ENCODE measurements around the gene OVCH2. TPM values are rescaled to one million over a fixed set of nuclear protein-coding genes. Genes with fewer than 3 reads are reported as not detected.
A peak's percentile ranks its signal among the peaks of the same experiment; 100 is the strongest.
"Not testable (repeated sequence)": the region's sequence is repeated elsewhere in the genome, so short reads cannot be mapped to it uniquely, and the experiment has no call there.

OVCH2 gene, protein sequence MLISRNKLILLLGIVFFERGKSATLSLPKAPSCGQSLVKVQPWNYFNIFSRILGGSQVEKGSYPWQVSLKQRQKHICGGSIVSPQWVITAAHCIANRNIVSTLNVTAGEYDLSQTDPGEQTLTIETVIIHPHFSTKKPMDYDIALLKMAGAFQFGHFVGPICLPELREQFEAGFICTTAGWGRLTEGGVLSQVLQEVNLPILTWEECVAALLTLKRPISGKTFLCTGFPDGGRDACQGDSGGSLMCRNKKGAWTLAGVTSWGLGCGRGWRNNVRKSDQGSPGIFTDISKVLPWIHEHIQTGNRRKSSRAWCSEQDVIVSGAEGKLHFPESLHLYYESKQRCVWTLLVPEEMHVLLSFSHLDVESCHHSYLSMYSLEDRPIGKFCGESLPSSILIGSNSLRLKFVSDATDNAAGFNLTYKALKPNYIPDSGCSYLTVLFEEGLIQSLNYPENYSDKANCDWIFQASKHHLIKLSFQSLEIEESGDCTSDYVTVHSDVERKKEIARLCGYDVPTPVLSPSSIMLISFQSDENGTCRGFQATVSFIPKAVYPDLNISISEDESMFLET
- not detected for total RNA-seq

DNA sequence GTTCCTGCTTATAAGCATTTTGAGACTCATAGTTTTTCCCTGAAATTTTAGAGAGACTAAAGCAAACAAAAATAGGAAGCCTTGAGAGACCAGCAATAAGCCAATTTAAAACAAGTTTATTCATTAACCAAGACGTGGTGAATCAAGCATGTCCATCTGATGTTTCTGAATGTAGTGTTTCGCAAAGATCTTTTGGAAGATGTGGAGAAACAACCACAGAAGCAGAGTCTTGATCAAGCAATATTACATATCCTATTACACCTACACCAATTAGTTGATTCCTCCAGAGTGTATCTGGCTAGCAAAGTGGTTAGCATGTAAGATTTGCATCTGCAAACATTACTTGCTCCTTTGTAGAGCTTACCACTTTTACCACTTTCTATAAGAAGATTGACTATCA is at the start of gene OVCH2:
TSS of gene OVCH2 (minus strand) at position 101 of the 400 bp plus-strand sequence. CDS start at position 18, 83 bp downstream.
- H3K4me3 Mint-ChIP-seq = no peak within 1 kb of the TSS
- POLR2A ChIA-PET = no interaction called here
- peaks cover 21% of the 10 kb centered on the region for H3K27me3 Mint-ChIP-seq
- H3K4me1 Mint-ChIP-seq (ENCODE audit: low read depth) = no peaks in the 10 kb centered on the region
- CTCF ChIA-PET = no interaction called here
- H3K27ac Mint-ChIP-seq = no peak within 1 kb of the TSS
- no peaks in the 10 kb centered on the region for H3K36me3 Mint-ChIP-seq
- no peak for DNase-seq
- intact Hi-C loops (cut with micrococcal nuclease) = no loop called here
- no peaks in the 10 kb centered on the region for H3K9me3 Mint-ChIP-seq

DNA sequence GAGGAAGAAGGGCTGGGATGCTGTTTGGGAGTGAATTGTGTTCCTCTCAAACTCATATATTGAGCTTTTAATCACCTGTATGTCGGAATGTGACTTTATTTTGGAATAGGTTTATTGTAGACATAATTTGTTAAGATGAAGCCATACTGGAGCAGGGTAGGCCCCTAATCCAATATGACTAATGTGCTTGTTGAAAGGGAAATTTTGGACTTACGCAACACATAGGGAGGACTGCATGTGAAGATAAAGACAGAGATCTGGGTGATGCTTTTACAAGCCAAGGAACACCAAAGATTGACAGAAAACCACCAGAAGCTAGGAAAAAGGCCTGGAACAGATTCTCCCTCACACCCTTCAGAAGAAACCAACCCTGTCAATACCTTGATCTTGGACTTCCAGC is 43.2 kb upstream of the OVCH2 start:
- intact Hi-C loops (cut with micrococcal nuclease) = no loop called here
- peaks cover 4% of the 10 kb centered on the region for H3K27me3 Mint-ChIP-seq
- no peak for DNase-seq
- no peaks in the 10 kb centered on the region for H3K36me3 Mint-ChIP-seq
- no peak overlapping the region for H3K27ac Mint-ChIP-seq
- peaks cover 3% of the 10 kb centered on the region for H3K4me1 Mint-ChIP-seq (ENCODE audit: low read depth)
- no peak overlapping the region for H3K4me3 Mint-ChIP-seq
- H3K9me3 Mint-ChIP-seq = no peaks in the 10 kb centered on the region
- POLR2A ChIA-PET = no interaction called here
- CTCF ChIA-PET = interaction anchor here (0.7 kb wide), 1 partner anchor 16 kb away, joined by 3 read pairs; no protein-coding TSS in a partner anchor

DNA sequence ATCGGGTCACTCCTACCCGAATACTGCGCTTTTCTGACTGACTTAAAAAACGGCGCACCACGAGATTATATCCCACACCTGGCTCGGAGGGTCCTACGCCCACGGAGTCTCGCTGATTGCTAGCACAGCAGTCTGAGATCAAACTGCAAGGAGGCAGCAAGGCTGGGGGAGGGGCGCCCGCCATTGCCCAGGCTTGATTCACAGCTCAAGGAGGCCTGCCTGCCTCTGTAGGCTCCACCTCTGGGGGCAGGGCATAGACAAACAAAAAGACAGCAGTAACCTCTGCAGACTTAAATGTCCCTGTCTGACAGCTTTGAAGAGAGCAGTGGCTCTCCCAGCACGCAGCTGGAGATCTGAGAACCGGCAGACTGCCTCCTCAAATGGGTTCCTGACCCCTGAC is 28.5 kb upstream of the OVCH2 start:
- H3K27ac Mint-ChIP-seq; CTCF ChIA-PET; H3K9me3 Mint-ChIP-seq; DNase-seq; H3K36me3 Mint-ChIP-seq; H3K4me1 Mint-ChIP-seq (ENCODE audit: low read depth); intact Hi-C loops (cut with micrococcal nuclease); POLR2A ChIA-PET; H3K4me3 Mint-ChIP-seq: not testable (repeated sequence)
- H3K27me3 Mint-ChIP-seq = peaks cover 10% of the 10 kb centered on the region

DNA sequence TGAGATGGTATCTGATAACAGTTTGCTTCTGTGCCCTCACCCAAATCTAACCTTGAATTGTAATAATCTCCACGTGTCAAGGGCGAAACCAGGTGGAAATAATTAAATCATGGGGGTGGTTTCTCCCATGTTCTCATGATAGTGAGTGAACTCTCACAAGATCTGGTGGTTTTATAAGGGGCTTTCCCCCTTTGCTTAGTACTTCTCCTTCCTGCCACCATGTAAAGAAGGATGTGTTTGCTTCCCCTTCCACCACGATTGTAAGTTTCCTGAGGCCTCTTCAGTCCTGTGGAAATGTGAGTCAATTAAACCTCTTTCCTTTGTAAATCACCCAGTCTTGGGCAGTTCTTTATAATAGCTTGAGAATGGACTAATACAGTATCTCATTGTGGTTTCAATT is 8.5 kb upstream of the OVCH2 start:
- intact Hi-C loops (cut with micrococcal nuclease) = no loop called here
- DNase-seq = no peak
- H3K27me3 Mint-ChIP-seq = peaks cover 25% of the 10 kb centered on the region
- no peak overlapping the region for H3K27ac Mint-ChIP-seq
- POLR2A ChIA-PET = no interaction called here
- H3K36me3 Mint-ChIP-seq = no peaks in the 10 kb centered on the region
- CTCF ChIA-PET = no interaction called here
- H3K9me3 Mint-ChIP-seq = no peaks in the 10 kb centered on the region
- no peak overlapping the region for H3K4me3 Mint-ChIP-seq
- no peaks in the 10 kb centered on the region for H3K4me1 Mint-ChIP-seq (ENCODE audit: low read depth)

DNA sequence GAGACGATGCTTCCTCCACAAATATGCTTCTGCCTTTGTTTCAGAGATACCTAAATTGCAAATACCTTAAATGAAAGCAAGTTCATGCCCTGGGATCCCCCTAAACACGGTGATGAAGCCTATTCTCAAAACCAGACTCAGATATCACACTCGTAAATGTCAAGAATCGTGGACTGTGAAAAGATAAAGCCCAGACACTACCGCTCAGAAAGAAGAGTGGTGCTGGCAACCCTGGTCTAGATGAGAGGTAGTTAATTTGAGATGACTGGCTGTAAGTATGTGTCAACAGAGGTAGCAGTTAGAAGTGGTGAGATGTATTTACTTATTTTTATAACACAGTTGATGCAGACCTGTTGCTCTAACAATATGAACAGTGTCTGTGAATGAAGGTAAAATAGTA is 2.5 kb downstream of the OVCH2 start:
- CTCF ChIA-PET = no interaction called here
- Mint-ChIP-seq H3K36me3 (no peaks in the 10 kb centered on the region), H3K27ac (no peak overlapping the region), H3K4me3 (no peak overlapping the region), H3K9me3 (no peaks in the 10 kb centered on the region), H3K4me1 (ENCODE audit: low read depth) (no peaks in the 10 kb centered on the region), H3K27me3 (peaks cover 10% of the 10 kb centered on the region)
- DNase-seq = no peak
- POLR2A ChIA-PET = no interaction called here
- intact Hi-C loops (cut with micrococcal nuclease) = no loop called here

DNA sequence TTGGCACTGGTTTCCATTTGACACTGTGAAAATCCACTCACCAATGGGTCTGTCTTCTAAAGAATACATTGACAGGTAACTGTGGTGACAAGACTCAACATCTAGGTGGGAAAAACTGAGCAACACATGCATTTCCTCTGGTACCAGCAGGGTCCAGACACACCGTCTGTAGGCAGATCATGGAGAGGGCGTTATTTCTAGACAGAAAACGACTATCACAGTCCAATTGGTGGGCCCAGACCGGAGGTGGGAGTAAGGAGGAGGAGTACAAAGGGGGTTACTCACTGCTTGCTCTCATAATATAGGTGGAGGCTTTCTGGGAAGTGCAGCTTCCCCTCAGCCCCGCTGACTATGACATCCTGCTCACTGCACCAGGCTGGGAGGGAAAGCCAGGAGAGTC is 9.9 kb downstream of the OVCH2 start:
- Mint-ChIP-seq H3K9me3 (no peaks in the 10 kb centered on the region), H3K27me3 (peaks cover 25% of the 10 kb centered on the region), H3K36me3 (no peaks in the 10 kb centered on the region), H3K4me1 (ENCODE audit: low read depth) (peaks cover 5% of the 10 kb centered on the region), H3K4me3 (no peak overlapping the region), H3K27ac (no peak overlapping the region)
- ChIA-PET POLR2A (no interaction called here), CTCF (interaction anchor here (1.5 to 2.4 kb wide), 2 partner anchors 125 to 184 kb away, joined by 5 to 23 read pairs; partner anchors contain the start of gene PPFIBP2)
- peak; percentile 21 for DNase-seq
- intact Hi-C loops (cut with micrococcal nuclease) = loop anchor here (10.0 kb wide), 1 partner anchor 962 kb away; no protein-coding TSS in a partner anchor

DNA sequence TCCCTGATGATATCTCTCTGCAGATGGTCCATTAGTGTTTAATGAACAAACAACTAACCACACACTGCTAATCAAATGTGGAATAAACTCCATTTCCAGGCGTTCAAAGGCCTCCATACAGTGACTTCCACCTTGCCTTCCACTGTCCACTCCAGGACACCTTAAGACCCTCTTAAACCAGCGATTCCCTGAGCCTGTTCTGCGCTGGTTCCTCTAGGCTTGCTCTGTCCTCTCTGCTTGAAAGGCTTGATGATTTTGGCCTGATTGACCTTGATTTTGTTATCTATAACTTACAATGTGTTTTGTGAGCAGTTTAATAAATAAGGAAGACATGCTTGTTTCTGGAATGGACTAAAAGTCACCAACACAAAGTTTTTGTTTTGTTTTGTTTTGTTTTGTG is 12.0 kb downstream of the OVCH2 start:
- H3K9me3 Mint-ChIP-seq = no peaks in the 10 kb centered on the region
- intact Hi-C loops (cut with micrococcal nuclease) = loop anchor here (2.0 to 10.0 kb wide), 6 partner anchors 29 to 959 kb away; partner anchors contain the start of gene PPFIBP2
- ChIA-PET CTCF (interaction anchor here (0.6 to 2.4 kb wide), 10 partner anchors 9 to 596 kb away, joined by 3 to 23 read pairs (median 4); partner anchors contain the start of gene PPFIBP2), POLR2A (no interaction called here)
- no peak overlapping the region for H3K4me3 Mint-ChIP-seq
- H3K36me3 Mint-ChIP-seq = no peaks in the 10 kb centered on the region
- H3K27me3 Mint-ChIP-seq = peaks cover 37% of the 10 kb centered on the region
- peaks cover 8% of the 10 kb centered on the region for H3K4me1 Mint-ChIP-seq (ENCODE audit: low read depth)
- no peak overlapping the region for H3K27ac Mint-ChIP-seq
- no peak for DNase-seq

DNA sequence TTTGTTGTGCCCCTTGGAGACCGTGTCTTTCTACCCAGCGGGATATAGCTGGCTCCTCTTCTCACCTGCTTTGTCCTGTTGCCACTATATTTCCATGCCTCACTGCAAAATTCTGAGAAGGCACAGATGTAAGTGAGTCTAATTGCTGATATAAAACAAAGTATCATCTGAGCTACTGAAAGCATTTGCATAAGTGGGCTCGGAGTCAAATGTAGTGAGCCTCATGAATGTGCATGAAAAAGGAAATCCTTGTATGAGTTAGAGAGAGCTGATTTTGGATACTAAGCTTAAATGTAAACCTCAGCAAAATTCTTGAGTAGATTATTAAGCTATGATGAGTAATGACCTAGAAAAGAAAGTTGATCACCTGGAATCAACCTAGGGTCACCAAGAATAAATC is 13.9 kb downstream of the OVCH2 start:
- POLR2A ChIA-PET = no interaction called here

DNA sequence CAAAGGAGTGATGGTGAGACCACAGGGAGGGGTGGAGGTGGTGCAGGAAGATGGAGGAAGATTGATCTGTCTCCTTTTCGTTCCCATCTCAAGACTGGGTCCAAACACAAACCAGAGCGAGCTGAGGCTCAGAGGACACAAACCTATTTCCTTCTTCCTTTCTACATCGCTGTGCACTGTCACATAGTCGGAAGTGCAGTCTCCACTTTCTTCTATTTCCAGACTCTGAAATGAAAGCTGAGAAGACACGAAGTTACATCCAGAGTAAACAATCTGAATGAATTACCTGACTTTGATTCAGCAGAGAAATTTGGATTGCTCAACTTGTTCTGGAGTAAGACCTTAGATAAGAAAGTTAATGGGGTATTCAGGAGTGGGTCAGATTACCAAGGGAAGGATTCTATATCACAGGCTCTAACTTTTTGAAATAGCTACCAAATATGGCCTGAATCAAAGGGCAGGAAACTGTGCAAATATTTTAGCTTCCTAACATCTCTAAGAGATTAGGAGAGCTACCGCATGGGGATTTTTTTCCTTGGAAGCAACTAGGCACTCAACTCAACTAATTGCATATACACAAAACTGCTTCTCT is 14.4 kb downstream of the OVCH2 start:
- ChIA-PET CTCF (interaction anchor here (1.0 to 2.3 kb wide), 6 partner anchors 10 to 262 kb away, joined by 3 to 13 read pairs (median 4); no protein-coding TSS in a partner anchor), POLR2A (no interaction called here)
- intact Hi-C loops (cut with micrococcal nuclease) = loop anchor here (5.0 to 10.0 kb wide), 2 partner anchors 340 to 957 kb away; no protein-coding TSS in a partner anchor
- Mint-ChIP-seq H3K4me1 (ENCODE audit: low read depth) (peaks cover 8% of the 10 kb centered on the region), H3K36me3 (no peaks in the 10 kb centered on the region), H3K9me3 (no peaks in the 10 kb centered on the region), H3K4me3 (no peak overlapping the region), H3K27ac (no peak overlapping the region), H3K27me3 (peaks cover 41% of the 10 kb centered on the region)
- no peak for DNase-seq

More for the DNA sequence above, 13.9 kb downstream of the OVCH2 start:
- Mint-ChIP-seq H3K27me3 (peaks cover 41% of the 10 kb centered on the region), H3K27ac (no peak overlapping the region), H3K4me1 (ENCODE audit: low read depth) (peaks cover 8% of the 10 kb centered on the region), H3K4me3 (no peak overlapping the region), H3K36me3 (no peaks in the 10 kb centered on the region), H3K9me3 (no peaks in the 10 kb centered on the region)
- CTCF ChIA-PET = interaction anchor here (1.3 to 2.3 kb wide), 3 partner anchors 22 to 180 kb away, joined by 3 to 13 read pairs (median 6); no protein-coding TSS in a partner anchor
- intact Hi-C loops (cut with micrococcal nuclease) = loop anchor here (5.0 to 10.0 kb wide), 2 partner anchors 340 to 958 kb away; no protein-coding TSS in a partner anchor
- no peak for DNase-seq

DNA sequence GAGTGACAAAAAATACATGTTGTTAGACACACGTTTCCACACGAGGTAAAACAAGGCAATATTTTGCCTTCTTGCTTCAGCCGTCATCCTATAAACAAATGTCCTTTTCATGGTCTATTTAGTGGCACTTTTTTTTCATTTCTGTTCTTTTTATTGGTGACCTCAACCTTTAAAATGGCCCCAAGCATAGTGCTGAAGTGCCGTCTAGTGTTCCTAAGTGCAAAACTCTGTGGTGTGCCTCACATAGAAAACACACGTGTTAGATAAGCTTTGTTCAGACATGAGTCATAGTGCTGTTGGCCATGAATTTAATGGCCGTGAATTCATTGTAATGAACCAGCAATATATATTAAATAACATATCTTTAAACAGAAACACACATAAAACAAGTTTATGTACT is 15.6 kb downstream of the OVCH2 start:
- no peak for DNase-seq
- POLR2A ChIA-PET = no interaction called here
- Mint-ChIP-seq H3K4me1 (ENCODE audit: low read depth) (peaks cover 8% of the 10 kb centered on the region), H3K27ac (no peak overlapping the region), H3K4me3 (no peak overlapping the region), H3K36me3 (no peaks in the 10 kb centered on the region), H3K27me3 (peaks cover 44% of the 10 kb centered on the region), H3K9me3 (no peaks in the 10 kb centered on the region)
- intact Hi-C loops (cut with micrococcal nuclease) = loop anchor here (5.0 to 10.0 kb wide), 2 partner anchors 338 to 956 kb away; no protein-coding TSS in a partner anchor
- CTCF ChIA-PET = interaction anchor here (1.0 to 2.3 kb wide), 5 partner anchors 25 to 284 kb away, joined by 3 to 13 read pairs (median 5); partner anchors contain the start of gene PPFIBP2

DNA sequence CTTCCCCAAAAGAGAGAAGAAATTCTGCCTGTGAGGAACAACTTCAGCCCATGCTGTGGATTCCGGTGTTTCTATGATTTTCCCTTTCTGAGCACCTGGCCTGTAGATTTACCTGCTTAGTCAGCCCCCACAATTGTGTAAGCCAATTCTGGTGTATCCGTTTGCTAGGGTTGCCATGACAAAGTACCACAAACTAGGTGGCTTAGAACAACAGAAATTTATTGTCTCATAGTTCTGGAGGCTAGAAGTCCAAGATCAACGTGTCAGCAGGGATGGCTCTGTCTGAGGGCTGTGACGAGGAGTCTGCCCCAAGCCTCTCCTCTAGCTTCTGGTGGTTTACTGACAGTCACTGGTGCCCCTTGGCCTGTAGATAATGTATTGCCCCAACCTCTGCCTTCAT is 17.0 kb downstream of the OVCH2 start:
- ChIA-PET POLR2A (interaction anchor here (0.6 kb wide), 1 partner anchor 285 kb away, joined by 3 read pairs; no protein-coding TSS in a partner anchor), CTCF (interaction anchor here (0.7 to 1.9 kb wide), 6 partner anchors 21 to 591 kb away, joined by 3 to 12 read pairs (median 3); partner anchors contain the start of gene PPFIBP2)
- Mint-ChIP-seq H3K4me3 (no peak overlapping the region), H3K27ac (no peak overlapping the region), H3K36me3 (no peaks in the 10 kb centered on the region), H3K4me1 (ENCODE audit: low read depth) (peaks cover 8% of the 10 kb centered on the region), H3K9me3 (no peaks in the 10 kb centered on the region), H3K27me3 (peaks cover 47% of the 10 kb centered on the region)
- intact Hi-C loops (cut with micrococcal nuclease) = loop anchor here (2.0 kb wide), 1 partner anchor 118 kb away; no protein-coding TSS in a partner anchor
- DNase-seq = no peak
